H9 (cell line): ENCODE measurements around the gene BCL6B. TPM values are rescaled to one million over a fixed set of nuclear protein-coding genes. Genes with fewer than 3 reads are reported as not detected.

Experiments used
- DNase-seq: peaks from one replicate; pipeline ENCODE4 v3.0.0-alpha.2; 2017
- H2AFZ ChIP-seq: one replicate; pipeline ENCODE4 v1.6.1; 2013; ENCODE audit warnings: mild to moderate bottlenecking, low read length, control low read depth, moderate library complexity
- H2AK5ac ChIP-seq: 2 replicates; pipeline ENCODE4 v1.6.1; 2013; ENCODE audit warnings: low read length, control low read depth, mixed read lengths; ENCODE audit not compliant: insufficient read length
- H2BK120ac ChIP-seq: one replicate; pipeline ENCODE4 v1.6.1; 2013; ENCODE audit warnings: low read depth, mild to moderate bottlenecking, low read length, control low read depth, inconsistent platforms; ENCODE audit not compliant: poor library complexity, severe bottlenecking
- H2BK12ac ChIP-seq: 2 replicates; pipeline ENCODE4 v1.6.1; 2013; ENCODE audit warnings: low read length, control low read depth, mixed read lengths, low read depth; ENCODE audit not compliant: insufficient read length
- H2BK15ac ChIP-seq: 2 replicates; pipeline ENCODE4 v1.6.1; 2013; ENCODE audit warnings: low read depth, low read length, control low read depth
- H2BK20ac ChIP-seq: one replicate; pipeline ENCODE4 v1.6.1; 2013; ENCODE audit warnings: low read depth, mild to moderate bottlenecking, low read length, control low read depth, inconsistent platforms; ENCODE audit not compliant: poor library complexity, severe bottlenecking
- H2BK5ac ChIP-seq: 2 replicates; pipeline ENCODE4 v1.6.1; 2013; ENCODE audit warnings: low read length, control low read depth, mixed read lengths; ENCODE audit not compliant: insufficient read length
- H3K14ac ChIP-seq: 2 replicates; pipeline ENCODE4 v1.6.1; 2013; ENCODE audit warnings: low read length, control low read depth; ENCODE audit not compliant: insufficient read depth
- H3K18ac ChIP-seq: 2 replicates; pipeline ENCODE4 v1.6.1; 2013; ENCODE audit warnings: low read depth, mild to moderate bottlenecking, mixed read lengths, low read length, control low read depth; ENCODE audit not compliant: insufficient read length
- H3K23ac ChIP-seq: 2 replicates; pipeline ENCODE4 v1.6.1; 2013; ENCODE audit warnings: low read length, control low read depth, mixed read lengths, low read depth; ENCODE audit not compliant: insufficient read length
- H3K23me2 ChIP-seq: 2 replicates; pipeline ENCODE4 v1.6.1; 2013; ENCODE audit warnings: low read depth, mild to moderate bottlenecking, mixed read lengths, low read length, control low read depth; ENCODE audit not compliant: insufficient read length, poor library complexity, severe bottlenecking
- H3K27ac ChIP-seq: 2 replicates; pipeline ENCODE4 v1.5.1; 2013; ENCODE audit warnings: low read length, control low read depth, mixed read lengths, low read depth; ENCODE audit not compliant: insufficient read length
- H3K27me3 ChIP-seq: 2 replicates; pipeline ENCODE4 v1.6.1; 2013; ENCODE audit warnings: low read length, control low read depth, inconsistent platforms; ENCODE audit not compliant: insufficient read depth
- H3K4ac ChIP-seq: 2 replicates; pipeline ENCODE4 v1.6.1; 2013; ENCODE audit warnings: low read depth, mild to moderate bottlenecking, control low read depth, inconsistent platforms, low read length, moderate library complexity
- H3K4me1 ChIP-seq: 2 replicates; pipeline ENCODE4 v1.6.1; 2013; ENCODE audit warnings: low read length, control low read depth, inconsistent platforms; ENCODE audit not compliant: insufficient read depth
- H3K4me2 ChIP-seq: 2 replicates; pipeline ENCODE4 v1.6.1; 2013; ENCODE audit warnings: low read length, control low read depth, mixed read lengths; ENCODE audit not compliant: insufficient read length, insufficient read depth
- H3K56ac ChIP-seq: 2 replicates; pipeline ENCODE4 v1.6.1; 2013; ENCODE audit warnings: low read depth, mild to moderate bottlenecking, mixed read lengths, low read length, control low read depth; ENCODE audit not compliant: insufficient read length
- H3K79me1 ChIP-seq: 2 replicates; pipeline ENCODE4 v1.6.1; 2013; ENCODE audit warnings: low read depth, mild to moderate bottlenecking, moderate library complexity, low read length, control low read depth, inconsistent platforms; ENCODE audit not compliant: insufficient read depth, poor library complexity, severe bottlenecking
- H3K79me2 ChIP-seq: 2 replicates; pipeline ENCODE4 v1.6.1; 2013; ENCODE audit warnings: low read length, control low read depth, inconsistent platforms; ENCODE audit not compliant: insufficient read depth
- H3K9ac ChIP-seq: 2 replicates; pipeline ENCODE4 v1.6.1; 2013; ENCODE audit warnings: low read length, control low read depth, mixed read lengths; ENCODE audit not compliant: insufficient read length; ENCODE audit errors: extremely low read depth
- H3K9me3 ChIP-seq: one replicate; pipeline ENCODE4 v1.6.1; 2013; ENCODE audit warnings: low read depth, low read length, inconsistent platforms; ENCODE audit not compliant: control insufficient read depth
- H3T11ph ChIP-seq: one replicate; pipeline ENCODE4 v1.6.1; 2013; ENCODE audit warnings: mild to moderate bottlenecking, low read length, control low read depth, inconsistent platforms
- H4K20me1 ChIP-seq: one replicate; pipeline ENCODE4 v1.6.1; 2013; ENCODE audit not compliant: control insufficient read depth, insufficient read length, insufficient read depth
- H4K5ac ChIP-seq: 2 replicates; pipeline ENCODE4 v1.6.1; 2013; ENCODE audit warnings: low read depth, mild to moderate bottlenecking, mixed read lengths, low read length, control low read depth; ENCODE audit not compliant: insufficient read length
- H4K8ac ChIP-seq: replicated peaks from 2 replicates; pipeline ENCODE4 v1.6.1; 2013; ENCODE audit warnings: low read length, control low read depth, mixed read lengths, low read depth; ENCODE audit not compliant: insufficient read length
- H4K91ac ChIP-seq: 2 replicates; pipeline ENCODE4 v1.6.1; 2013; ENCODE audit warnings: low read depth, mild to moderate bottlenecking, moderate library complexity, mixed read lengths, low read length, control low read depth; ENCODE audit not compliant: insufficient read length
- H3K27ac Mint-ChIP-seq, 3 experiments: 2 replicates in 2 of 3; 3 replicates in 1 of 3; pipeline ENCODE4 v1.8.0; 2020 to 2021; ENCODE audit warnings: mixed read lengths in 3 of 3, mild to moderate bottlenecking in 1 of 3, moderate library complexity in 1 of 3
- H3K27me3 Mint-ChIP-seq: 2 replicates; pipeline ENCODE4 v1.8.0; 2021; ENCODE audit warnings: low read depth, mild to moderate bottlenecking, moderate library complexity, mixed read lengths
- H3K36me3 Mint-ChIP-seq, 3 experiments: 2 replicates in 2 of 3; 3 replicates in 1 of 3; pipeline ENCODE4 v1.8.0; 2020 to 2021; ENCODE audit warnings: low read depth in 3 of 3, mixed read lengths in 3 of 3; ENCODE audit not compliant: insufficient read depth in 1 of 3
- H3K4me1 Mint-ChIP-seq, 2 experiments: 2 replicates each; pipeline ENCODE4 v1.8.0; 2020; ENCODE audit warnings: mixed read lengths in 2 of 2
- H3K4me3 Mint-ChIP-seq, 2 experiments: 2 replicates in 1 of 2; 3 replicates in 1 of 2; pipeline ENCODE4 v1.8.0; 2020 to 2021; ENCODE audit warnings: mild to moderate bottlenecking in 2 of 2, mixed read lengths in 2 of 2, moderate library complexity in 1 of 2
- H3K9me3 Mint-ChIP-seq, 2 experiments: 2 replicates in 1 of 2; 3 replicates in 1 of 2; pipeline ENCODE4 v1.8.0; 2020; ENCODE audit warnings: mild to moderate bottlenecking in 2 of 2, mixed read lengths in 2 of 2, moderate library complexity in 1 of 2
- CTCF ChIP-seq: fragments of 200-600 bp; sonication (generic); conservative IDR thresholded peaks from 3 replicates; pipeline ENCODE4 v1.8.0; 2021; ENCODE audit warnings: antibody characterized with exemption, mild to moderate bottlenecking
- WGBS: extraction: QIAGEN DNeasy Blood & Tissue Kit; methylation state at CpG from one replicate; pipeline ENCODE4 v1.1.7; 2013; ENCODE audit warnings: missing lambda C conversion rate, low lambda C conversion rate, mixed read lengths; ENCODE audit not compliant: insufficient read length; ENCODE audit errors: extremely low coverage; 5-methylcytosine and 5-hydroxymethylcytosine counted together
- total RNA-seq: library from RNA; stranded (reverse); gene quantifications from 2 replicates; pipeline ENCODE4 v1.2.1, GENCODE V29; 2021

The BCL6B gene
- total RNA-seq, 1 experiment from 2014 or later: 3.3 TPM

DNA sequence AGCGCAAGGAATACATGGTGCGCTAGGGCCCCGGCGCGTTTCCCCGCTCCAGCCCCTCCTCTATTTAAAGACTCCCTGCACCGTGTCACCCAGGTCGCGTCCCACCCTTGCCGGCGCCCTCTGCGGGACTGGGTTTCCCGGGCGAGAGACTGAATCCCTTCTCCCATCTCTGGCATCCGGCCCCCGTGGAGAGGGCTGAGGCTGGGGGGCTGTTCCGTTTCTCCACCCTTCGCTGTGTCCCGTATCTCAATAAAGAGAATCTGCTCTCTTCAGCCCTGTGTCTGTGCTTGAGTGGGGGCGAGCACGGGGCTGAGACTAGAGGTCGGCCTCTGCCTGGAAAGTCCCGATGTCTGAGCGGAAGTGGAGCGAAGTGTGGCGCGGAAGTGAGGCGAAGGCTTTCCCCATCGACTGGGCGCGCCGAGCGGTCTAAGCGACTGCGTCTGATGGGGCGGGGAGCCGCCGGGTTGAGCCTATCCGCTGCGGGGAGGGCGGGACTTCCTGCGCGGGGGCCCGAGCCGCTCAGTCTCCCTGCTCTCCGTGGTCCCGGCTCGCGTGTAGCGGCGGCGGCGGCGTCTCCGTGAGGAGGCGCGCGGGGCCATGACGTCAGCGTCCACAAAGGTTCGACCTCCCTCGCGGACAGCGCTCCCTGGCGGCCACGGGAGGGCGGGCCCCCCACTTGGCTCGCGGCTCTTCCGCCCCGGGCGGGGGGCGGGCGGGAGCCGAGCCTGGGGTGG lies 8.4 kb upstream of the BCL6B start:
- Histone ChIP-seq H4K91ac (no peak overlapping the region), H2AK5ac (no peak overlapping the region), H3K23me2 (peaks cover 13% of the 10 kb centered on the region), H3K27me3 (no peaks in the 10 kb centered on the region), H2BK12ac (no peak overlapping the region), H3K4me2 (peak overlapping the region; percentile 70), H3T11ph (no peak overlapping the region), H4K20me1 (no peaks in the 10 kb centered on the region), H4K5ac (no peak overlapping the region), H3K14ac (no peak overlapping the region; the same call in 1 of the 2 replicates), H2BK120ac (no peak overlapping the region), H3K18ac (peak overlapping the region; percentile 63), H4K8ac (no peak overlapping the region), H3K9me3 (no peaks in the 10 kb centered on the region), H2BK20ac (no peak overlapping the region), H3K56ac (no peak overlapping the region), H3K4me1 (no peaks in the 10 kb centered on the region), H3K4ac (no peak overlapping the region), H3K79me2 (no peaks in the 10 kb centered on the region; the same call in 1 of the 2 replicates), H3K27ac (no peak overlapping the region), H2BK5ac (no peak overlapping the region), H3K23ac (no peak overlapping the region), H3K9ac (peak overlapping the region; percentile 30), H2AFZ (no peak overlapping the region), H3K79me1 (peaks cover 11% of the 10 kb centered on the region), H2BK15ac (no peak overlapping the region)
- Mint-ChIP-seq H3K27me3 (no peaks in the 10 kb centered on the region; the same call in 1 of the 2 replicates), H3K36me3 (peaks cover 5 to 27% (median 7%) of the 10 kb centered on the region in 3 experiments; a peak in 6 of 7 replicates), H3K27ac (peak overlapping the region; percentile 65 to 98 (median 98); a peak in 5 of 7 replicates), H3K4me3 (peak overlapping the region; percentile 93 to 97), H3K9me3 (no peaks in the 10 kb centered on the region), H3K4me1 (peaks cover 24 to 48% of the 10 kb centered on the region in 2 experiments)
- peak; percentile 79 for TF ChIP-seq CTCF
- peak; percentile 98 for DNase-seq
- no CpG with 5 or more reads among the region's 75 CpGs for WGBS
